Astrocyte of the cerebellum (primary cell): ENCODE measurements around the gene FBXW8.
A peak's percentile ranks its signal among the peaks of the same experiment; 100 is the strongest.

ENCODE experiments used
- DNase-seq: peaks from one replicate; pipeline ENCODE4 v3.0.0-alpha.2; 2011; ENCODE audit warnings: low read depth
- H3K4me3 ChIP-seq: 2 replicates; pipeline ENCODE4 v1.5.1; 2011; ENCODE audit warnings: mild to moderate bottlenecking, low read depth, low read length, moderate library complexity
- CTCF ChIP-seq: IDR thresholded peaks from 2 replicates; pipeline ENCODE4 v1.5.1; 2012; ENCODE audit warnings: low read length, low read depth, moderate library complexity, mild to moderate bottlenecking; ENCODE audit errors: missing control alignments
- in situ Hi-C: cut with HindIII; loops from 2 replicates; pipeline ENCODE4 v1.10.0; 2017; ENCODE audit warnings: low sequenced_read_pairs

The FBXW8 gene

DNA sequence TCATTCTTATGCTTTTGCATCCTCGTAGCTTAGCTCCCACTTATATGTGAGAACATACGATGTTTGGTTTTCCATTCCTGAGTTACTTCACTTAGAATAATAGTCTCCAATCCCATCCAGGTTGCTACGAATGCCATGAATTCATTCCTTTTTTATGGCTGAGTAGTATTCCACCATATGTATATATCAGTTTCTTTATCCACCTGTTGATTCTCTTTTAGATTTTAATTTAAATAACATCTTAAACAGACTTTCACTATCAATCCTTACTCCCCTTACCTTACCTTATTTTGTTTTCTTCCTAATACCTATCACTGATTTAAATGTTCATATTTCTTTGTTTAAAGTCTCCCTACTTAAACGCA is 488 bp upstream of the FBXW8 start:
- no peak for TF ChIP-seq CTCF
- H3K4me3 ChIP-seq: peak overlapping the region; percentile 65
- no peak for DNase-seq
- in situ Hi-C loops: no loop called here

- no peak overlapping the region for H3K4me3 ChIP-seq
- no peak for TF ChIP-seq CTCF
- in situ Hi-C loops: no loop called here
- DNase-seq: no peak
These were observed 4.6 kb downstream of the FBXW8 start for GRCh38 chr12:116915326-116915725.

- TF ChIP-seq CTCF: no peak
- DNase-seq: peak; percentile 9
- no peak overlapping the region for H3K4me3 ChIP-seq
- in situ Hi-C loops: no loop called here
These were observed 5.4 kb downstream of the FBXW8 start for GRCh38 chr12:116916122-116916521.

DNA sequence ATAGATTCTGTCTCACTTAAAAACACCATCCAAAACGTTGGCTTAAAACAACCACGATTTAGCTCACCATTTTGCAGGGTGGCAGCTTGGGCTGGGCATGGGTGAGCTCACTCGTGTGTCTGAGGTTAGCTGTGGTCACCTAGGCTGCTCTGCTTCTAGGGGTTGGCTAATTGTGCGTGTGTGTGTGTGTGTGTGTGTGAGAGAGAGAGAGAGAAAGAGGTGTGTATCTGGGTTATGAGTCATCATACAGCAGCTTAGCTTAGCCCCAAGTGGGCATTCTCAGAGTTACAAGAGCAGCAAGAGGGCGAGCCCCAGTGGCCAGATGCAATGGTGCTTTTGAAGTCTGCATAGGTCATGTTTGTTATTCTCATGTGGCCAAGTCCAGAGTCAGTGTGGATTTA is 6.0 kb downstream of the FBXW8 start:
- H3K4me3 ChIP-seq: no peak overlapping the region
- TF ChIP-seq CTCF: peak; percentile 38
- peak; percentile 41 for DNase-seq
- in situ Hi-C loops: no loop called here

DNA sequence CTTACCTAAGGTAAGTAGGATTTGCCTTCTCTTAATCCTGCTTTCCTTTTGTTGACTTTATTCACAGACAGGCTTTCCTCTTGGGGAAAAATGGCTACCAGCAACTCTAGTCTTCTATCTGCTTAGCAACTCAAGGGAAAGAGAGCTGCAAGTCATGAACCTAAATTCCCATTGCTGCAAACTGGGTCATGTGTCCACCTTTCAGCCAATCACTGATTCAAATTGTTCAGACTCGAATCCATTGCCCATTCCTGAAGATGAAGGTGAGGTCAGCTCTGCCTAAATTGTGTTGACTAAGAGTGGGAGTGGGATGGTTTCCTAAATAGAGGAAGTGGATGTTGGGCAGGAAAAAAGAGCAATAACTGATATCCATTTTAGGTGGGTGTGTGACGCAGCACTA is 7.7 kb downstream of the FBXW8 start:
- no peak overlapping the region for H3K4me3 ChIP-seq
- TF ChIP-seq CTCF: no peak
- in situ Hi-C loops: no loop called here
- no peak for DNase-seq

- no peak overlapping the region for H3K4me3 ChIP-seq
- TF ChIP-seq CTCF: no peak
- in situ Hi-C loops: no loop called here
- DNase-seq: no peak
These were observed 8.5 kb downstream of the FBXW8 start for GRCh38 chr12:116919247-116919661.
